HEK293 (cell line): Measurements from ENCODE around the gene TFRC.
"Not testable (repeated sequence)": the region's sequence is repeated elsewhere in the genome, so short reads cannot be mapped to it uniquely, and the experiment has no call there.

Experiments used
- CTCF ChIA-PET: fragments of 350-600 bp; formaldehyde crosslinking; extraction: SDS; loops from one replicate; lab custom pipeline; 2021; ENCODE audit warnings: antibody characterized with exemption; lab: Yijun Ruan, JAX
- POLR2A ChIA-PET: fragments of 300-600 bp; formaldehyde crosslinking; extraction: SDS; loops from one replicate; lab custom pipeline; 2020; ENCODE audit warnings: antibody characterized with exemption, inconsistent platforms; lab: Yijun Ruan, JAX
- H3K27ac ChIP-seq: fragments of 200-500 bp; sonication (Bioruptor generic); 2 replicates; pipeline ENCODE4 v1.5.1; 2014; ENCODE audit warnings: low read depth, low read length, control low read depth, inconsistent platforms; ENCODE audit errors: extremely low read depth
- H3K36me3 ChIP-seq, 2 experiments: fragments of 200-500 bp in 1 of 2; sonication (Bioruptor generic) in 1 of 2; 1 replicate in 1 of 2; 2 replicates in 1 of 2; pipeline ENCODE4 v1.5.1; 2014 to 2017; ENCODE audit warnings: inconsistent platforms in 2 of 2, low read length in 2 of 2; ENCODE audit not compliant: control insufficient read depth in 2 of 2, insufficient read depth in 1 of 2
- H3K4me1 ChIP-seq: fragments of 200-500 bp; sonication (Bioruptor generic); 2 replicates; pipeline ENCODE4 v1.5.1; 2014; ENCODE audit warnings: mild to moderate bottlenecking, low read length, inconsistent platforms; ENCODE audit not compliant: control insufficient read depth, insufficient read depth
- H3K4me3 ChIP-seq: 2 replicates; pipeline ENCODE4 v1.5.1; 2011; ENCODE audit warnings: low read depth, mild to moderate bottlenecking, control low read depth, low read length, moderate library complexity
- H3K9me3 ChIP-seq: fragments of 200-500 bp; sonication (Bioruptor generic); 2 replicates; pipeline ENCODE4 v1.5.1; 2014; ENCODE audit warnings: low read depth, low read length, inconsistent platforms; ENCODE audit not compliant: control insufficient read depth, insufficient read depth
- IKZF3 ChIP-seq: fragments of 450-650 bp; IDR thresholded peaks from 2 replicates; pipeline ENCODE4 v1.5.0; 2018; ENCODE audit warnings: missing biosample characterization, mild to moderate bottlenecking, missing genetic modification characterization, moderate library complexity
- SCRT1 ChIP-seq: fragments of 450-650 bp; formaldehyde crosslinking; IDR thresholded peaks from 2 replicates; pipeline ENCODE4 v1.5.1; 2016; ENCODE audit warnings: missing biosample characterization, missing genetic modification characterization, borderline replicate concordance
- ZIC2 ChIP-seq: fragments of 450-650 bp; formaldehyde crosslinking; IDR thresholded peaks from 2 replicates; pipeline ENCODE4 v1.5.1; 2016; ENCODE audit warnings: missing biosample characterization, missing genetic modification characterization
- ZNF155 ChIP-seq: fragments of 450-650 bp; formaldehyde crosslinking; IDR thresholded peaks from 2 replicates; pipeline ENCODE4 v1.5.1; 2016; ENCODE audit warnings: missing biosample characterization, missing genetic modification characterization
- ZNF214 ChIP-seq: fragments of 450-650 bp; formaldehyde crosslinking; IDR thresholded peaks from 2 replicates; pipeline ENCODE4 v1.5.1; 2017; ENCODE audit warnings: missing biosample characterization, mild to moderate bottlenecking, missing genetic modification characterization, borderline replicate concordance
- ZNF558 ChIP-seq: fragments of 450-650 bp; formaldehyde crosslinking; IDR thresholded peaks from 2 replicates; pipeline ENCODE4 v1.5.1; 2016; ENCODE audit warnings: missing biosample characterization, missing genetic modification characterization
- ZNF571 ChIP-seq: fragments of 450-650 bp; formaldehyde crosslinking; IDR thresholded peaks from 2 replicates; pipeline ENCODE4 v1.5.0; 2017; ENCODE audit warnings: missing biosample characterization, missing genetic modification characterization
- ZNF623 ChIP-seq: fragments of 450-650 bp; formaldehyde crosslinking; IDR thresholded peaks from 2 replicates; pipeline ENCODE4 v1.5.1; 2016; ENCODE audit warnings: missing biosample characterization, missing genetic modification characterization
- ZNF624 ChIP-seq: fragments of 450-650 bp; formaldehyde crosslinking; IDR thresholded peaks from 2 replicates; pipeline ENCODE4 v1.5.1; 2017; ENCODE audit warnings: missing biosample characterization, missing genetic modification characterization
- ZSCAN16 ChIP-seq: fragments of 450-650 bp; formaldehyde crosslinking; IDR thresholded peaks from 2 replicates; pipeline ENCODE4 v1.5.1; 2016; ENCODE audit warnings: missing biosample characterization, missing genetic modification characterization
- TF ChIP-seq, protein P1 (sequence below): fragments of 450-650 bp; formaldehyde crosslinking; IDR thresholded peaks from 2 replicates; pipeline ENCODE4 v1.5.1; 2016; ENCODE audit warnings: missing biosample characterization, missing genetic modification characterization, borderline replicate concordance
- TF ChIP-seq, protein P2 (sequence below): fragments of 450-650 bp; formaldehyde crosslinking; conservative IDR thresholded peaks from 2 replicates; pipeline ENCODE4 v1.5.1; 2016; ENCODE audit warnings: low read depth, missing biosample characterization, missing genetic modification characterization
- TF ChIP-seq, protein P3 (sequence below): fragments of 450-650 bp; formaldehyde crosslinking; IDR thresholded peaks from 2 replicates; pipeline ENCODE4 v1.5.1; 2017; ENCODE audit warnings: missing biosample characterization, missing genetic modification characterization
- TF ChIP-seq, protein P4 (sequence below): fragments of 450-650 bp; formaldehyde crosslinking; IDR thresholded peaks from 2 replicates; pipeline ENCODE4 v1.5.1; 2016; ENCODE audit warnings: missing biosample characterization, missing genetic modification characterization
- TF ChIP-seq, protein P5 (sequence below): fragments of 450-650 bp; IDR thresholded peaks from 2 replicates; pipeline ENCODE4 v1.5.1; 2018; ENCODE audit warnings: missing biosample characterization, mild to moderate bottlenecking, missing genetic modification characterization

Gene TFRC

DNA sequence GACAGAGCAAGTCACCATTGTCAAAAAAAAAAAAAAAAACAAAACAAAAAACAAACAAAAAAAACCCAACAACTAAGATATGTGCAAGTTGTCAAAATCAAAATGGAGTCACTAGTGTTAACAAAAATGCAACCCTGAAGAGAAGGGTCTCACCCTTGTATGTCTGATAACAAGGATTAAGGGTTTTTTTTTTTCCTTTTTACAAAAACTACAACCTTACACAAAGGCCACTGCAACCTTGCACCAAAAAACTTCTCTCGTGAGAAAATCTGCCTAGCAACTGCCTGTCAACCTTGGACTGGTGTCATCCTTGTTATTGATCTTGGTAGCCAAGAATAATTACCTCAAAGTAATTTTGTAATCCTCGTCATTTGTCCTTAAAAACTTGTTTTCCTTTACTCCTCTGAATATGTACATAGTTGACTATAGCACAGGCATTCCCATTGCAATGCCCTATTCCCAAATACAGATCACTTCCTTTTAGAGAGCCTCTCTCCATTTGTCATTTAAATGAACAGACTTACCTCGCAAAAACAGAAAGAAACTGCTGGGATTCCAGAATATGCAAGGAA, 24.0 kb downstream of the TFRC start (continued):
- TF ChIP-seq ZNF623 (tag by site-specific recombination) = no peak

DNA sequence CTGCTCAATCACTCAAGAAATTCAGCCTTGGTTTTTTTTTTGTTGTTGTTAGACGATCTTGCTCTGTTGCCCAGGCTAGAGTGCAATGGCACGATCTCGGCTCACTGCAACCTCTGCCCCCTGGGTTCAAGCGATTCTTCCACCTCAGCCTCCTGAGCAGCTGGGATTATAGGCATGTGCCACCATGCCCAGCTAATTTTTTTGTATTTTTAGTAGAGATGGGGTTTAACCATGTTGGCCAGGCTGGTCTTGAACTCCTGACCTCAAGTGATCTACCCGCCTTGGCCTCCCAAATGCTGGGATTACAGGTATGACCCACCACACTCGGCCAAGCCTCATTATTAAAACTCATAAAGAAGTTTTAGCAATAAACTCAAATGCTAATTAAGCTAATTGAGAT, 25.5 kb downstream of the TFRC start:
- CTCF ChIA-PET = interaction anchor here (0.7 to 3.1 kb wide), 2 partner anchors 16 to 23 kb away, joined by 3 to 16 read pairs; no protein-coding TSS in a partner anchor
- POLR2A ChIA-PET, H3K27ac ChIP-seq, H3K9me3 ChIP-seq, H3K4me3 ChIP-seq, H3K4me1 ChIP-seq: not testable (repeated sequence)
- peaks cover 31 to 96% of the 10 kb centered on the region in 2 experiments for H3K36me3 ChIP-seq

DNA sequence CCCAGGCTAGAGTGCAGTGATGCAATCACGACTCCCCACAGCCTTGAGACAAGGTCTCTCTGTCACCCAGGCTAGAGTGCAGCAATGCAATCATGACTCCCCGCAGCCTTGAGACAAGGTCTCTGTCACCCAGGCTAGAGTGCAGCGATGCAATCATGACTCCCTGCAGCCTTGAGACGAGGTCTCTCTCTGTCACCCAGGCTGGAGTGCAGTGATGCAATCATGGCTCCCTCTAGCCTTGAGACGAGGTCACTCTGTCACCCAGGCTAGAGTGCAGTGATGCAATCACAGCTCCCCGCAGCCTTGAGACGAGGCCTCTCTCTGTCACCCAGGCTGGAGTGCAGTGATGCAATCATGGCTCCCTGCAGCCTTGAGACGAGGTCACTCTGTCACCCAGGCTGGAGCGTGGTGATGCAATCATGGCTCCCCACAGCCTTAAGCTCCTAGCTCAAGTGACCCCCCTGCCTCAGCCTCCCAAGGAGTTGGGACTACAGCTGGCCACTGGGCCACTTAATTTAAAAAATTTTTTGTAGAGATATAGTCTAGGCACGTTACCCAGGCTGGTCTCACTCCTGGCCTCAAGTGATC, 26.1 kb downstream of the TFRC start:
- peaks cover 29 to 96% of the 10 kb centered on the region in 2 experiments for H3K36me3 ChIP-seq
- CTCF ChIA-PET = interaction anchor here (3.1 kb wide), 1 partner anchor 17 kb away, joined by 16 read pairs; no protein-coding TSS in a partner anchor
- H3K4me1 ChIP-seq = no peaks in the 10 kb centered on the region
- POLR2A ChIA-PET = no interaction called here
- H3K4me3 ChIP-seq = no peak overlapping the region
- H3K9me3 ChIP-seq = no peaks in the 10 kb centered on the region
- no peak overlapping the region for H3K27ac ChIP-seq
- TF ChIP-seq SCRT1 (tag by site-specific recombination) = no peak
- peak; percentile 95 for TF ChIP-seq ZIC2 (tag by site-specific recombination)
- TF ChIP-seq ZNF558 (tag by site-specific recombination) = peak; percentile 62; the same call in 1 of the 2 replicates
- no peak for TF ChIP-seq ZNF155
- TF ChIP-seq, protein P1, sequence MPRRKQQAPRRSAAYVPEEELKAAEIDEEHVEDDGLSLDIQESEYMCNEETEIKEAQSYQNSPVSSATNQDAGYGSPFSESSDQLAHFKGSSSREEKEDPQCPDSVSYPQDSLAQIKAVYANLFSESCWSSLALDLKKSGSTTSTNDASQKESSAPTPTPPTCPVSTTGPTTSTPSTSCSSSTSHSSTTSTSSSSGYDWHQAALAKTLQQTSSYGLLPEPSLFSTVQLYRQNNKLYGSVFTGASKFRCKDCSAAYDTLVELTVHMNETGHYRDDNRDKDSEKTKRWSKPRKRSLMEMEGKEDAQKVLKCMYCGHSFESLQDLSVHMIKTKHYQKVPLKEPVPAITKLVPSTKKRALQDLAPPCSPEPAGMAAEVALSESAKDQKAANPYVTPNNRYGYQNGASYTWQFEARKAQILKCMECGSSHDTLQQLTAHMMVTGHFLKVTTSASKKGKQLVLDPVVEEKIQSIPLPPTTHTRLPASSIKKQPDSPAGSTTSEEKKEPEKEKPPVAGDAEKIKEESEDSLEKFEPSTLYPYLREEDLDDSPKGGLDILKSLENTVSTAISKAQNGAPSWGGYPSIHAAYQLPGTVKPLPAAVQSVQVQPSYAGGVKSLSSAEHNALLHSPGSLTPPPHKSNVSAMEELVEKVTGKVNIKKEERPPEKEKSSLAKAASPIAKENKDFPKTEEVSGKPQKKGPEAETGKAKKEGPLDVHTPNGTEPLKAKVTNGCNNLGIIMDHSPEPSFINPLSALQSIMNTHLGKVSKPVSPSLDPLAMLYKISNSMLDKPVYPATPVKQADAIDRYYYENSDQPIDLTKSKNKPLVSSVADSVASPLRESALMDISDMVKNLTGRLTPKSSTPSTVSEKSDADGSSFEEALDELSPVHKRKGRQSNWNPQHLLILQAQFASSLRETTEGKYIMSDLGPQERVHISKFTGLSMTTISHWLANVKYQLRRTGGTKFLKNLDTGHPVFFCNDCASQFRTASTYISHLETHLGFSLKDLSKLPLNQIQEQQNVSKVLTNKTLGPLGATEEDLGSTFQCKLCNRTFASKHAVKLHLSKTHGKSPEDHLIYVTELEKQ (tag by site-specific recombination) = no peak
- TF ChIP-seq, protein P2, sequence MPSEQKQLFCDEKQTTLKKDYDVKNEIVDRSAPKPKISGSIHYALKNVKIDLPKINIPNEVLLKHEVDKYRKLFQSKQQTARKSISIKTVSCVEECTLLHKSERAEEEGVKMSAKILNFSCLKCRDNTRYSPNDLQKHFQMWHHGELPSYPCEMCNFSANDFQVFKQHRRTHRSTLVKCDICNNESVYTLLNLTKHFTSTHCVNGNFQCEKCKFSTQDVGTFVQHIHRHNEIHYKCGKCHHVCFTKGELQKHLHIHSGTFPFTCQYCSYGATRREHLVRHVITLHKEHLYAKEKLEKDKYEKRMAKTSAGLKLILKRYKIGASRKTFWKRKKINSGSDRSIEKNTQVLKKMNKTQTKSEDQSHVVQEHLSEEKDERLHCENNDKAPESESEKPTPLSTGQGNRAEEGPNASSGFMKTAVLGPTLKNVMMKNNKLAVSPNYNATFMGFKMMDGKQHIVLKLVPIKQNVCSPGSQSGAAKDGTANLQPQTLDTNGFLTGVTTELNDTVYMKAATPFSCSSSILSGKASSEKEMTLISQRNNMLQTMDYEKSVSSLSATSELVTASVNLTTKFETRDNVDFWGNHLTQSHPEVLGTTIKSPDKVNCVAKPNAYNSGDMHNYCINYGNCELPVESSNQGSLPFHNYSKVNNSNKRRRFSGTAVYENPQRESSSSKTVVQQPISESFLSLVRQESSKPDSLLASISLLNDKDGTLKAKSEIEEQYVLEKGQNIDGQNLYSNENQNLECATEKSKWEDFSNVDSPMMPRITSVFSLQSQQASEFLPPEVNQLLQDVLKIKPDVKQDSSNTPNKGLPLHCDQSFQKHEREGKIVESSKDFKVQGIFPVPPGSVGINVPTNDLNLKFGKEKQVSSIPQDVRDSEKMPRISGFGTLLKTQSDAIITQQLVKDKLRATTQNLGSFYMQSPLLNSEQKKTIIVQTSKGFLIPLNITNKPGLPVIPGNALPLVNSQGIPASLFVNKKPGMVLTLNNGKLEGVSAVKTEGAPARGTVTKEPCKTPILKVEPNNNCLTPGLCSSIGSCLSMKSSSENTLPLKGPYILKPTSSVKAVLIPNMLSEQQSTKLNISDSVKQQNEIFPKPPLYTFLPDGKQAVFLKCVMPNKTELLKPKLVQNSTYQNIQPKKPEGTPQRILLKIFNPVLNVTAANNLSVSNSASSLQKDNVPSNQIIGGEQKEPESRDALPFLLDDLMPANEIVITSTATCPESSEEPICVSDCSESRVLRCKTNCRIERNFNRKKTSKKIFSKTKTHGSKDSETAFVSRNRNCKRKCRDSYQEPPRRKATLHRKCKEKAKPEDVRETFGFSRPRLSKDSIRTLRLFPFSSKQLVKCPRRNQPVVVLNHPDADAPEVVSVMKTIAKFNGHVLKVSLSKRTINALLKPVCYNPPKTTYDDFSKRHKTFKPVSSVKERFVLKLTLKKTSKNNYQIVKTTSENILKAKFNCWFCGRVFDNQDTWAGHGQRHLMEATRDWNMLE (tag by site-specific recombination) = 0 out of 2 replicates have a peak, but pooled peaks have one; percentile 18
- TF ChIP-seq ZSCAN16 (tag by site-specific recombination) = no peak
- TF ChIP-seq ZNF214 (tag by site-specific recombination) = no peak
- TF ChIP-seq IKZF3 (tag by site-specific recombination) = peak; percentile 42; the same call in 1 of the 2 replicates
- TF ChIP-seq ZNF624 = no peak
- TF ChIP-seq, protein P3, sequence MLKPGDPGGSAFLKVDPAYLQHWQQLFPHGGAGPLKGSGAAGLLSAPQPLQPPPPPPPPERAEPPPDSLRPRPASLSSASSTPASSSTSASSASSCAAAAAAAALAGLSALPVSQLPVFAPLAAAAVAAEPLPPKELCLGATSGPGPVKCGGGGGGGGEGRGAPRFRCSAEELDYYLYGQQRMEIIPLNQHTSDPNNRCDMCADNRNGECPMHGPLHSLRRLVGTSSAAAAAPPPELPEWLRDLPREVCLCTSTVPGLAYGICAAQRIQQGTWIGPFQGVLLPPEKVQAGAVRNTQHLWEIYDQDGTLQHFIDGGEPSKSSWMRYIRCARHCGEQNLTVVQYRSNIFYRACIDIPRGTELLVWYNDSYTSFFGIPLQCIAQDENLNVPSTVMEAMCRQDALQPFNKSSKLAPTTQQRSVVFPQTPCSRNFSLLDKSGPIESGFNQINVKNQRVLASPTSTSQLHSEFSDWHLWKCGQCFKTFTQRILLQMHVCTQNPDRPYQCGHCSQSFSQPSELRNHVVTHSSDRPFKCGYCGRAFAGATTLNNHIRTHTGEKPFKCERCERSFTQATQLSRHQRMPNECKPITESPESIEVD (tag by site-specific recombination) = no peak
- TF ChIP-seq, protein P4, sequence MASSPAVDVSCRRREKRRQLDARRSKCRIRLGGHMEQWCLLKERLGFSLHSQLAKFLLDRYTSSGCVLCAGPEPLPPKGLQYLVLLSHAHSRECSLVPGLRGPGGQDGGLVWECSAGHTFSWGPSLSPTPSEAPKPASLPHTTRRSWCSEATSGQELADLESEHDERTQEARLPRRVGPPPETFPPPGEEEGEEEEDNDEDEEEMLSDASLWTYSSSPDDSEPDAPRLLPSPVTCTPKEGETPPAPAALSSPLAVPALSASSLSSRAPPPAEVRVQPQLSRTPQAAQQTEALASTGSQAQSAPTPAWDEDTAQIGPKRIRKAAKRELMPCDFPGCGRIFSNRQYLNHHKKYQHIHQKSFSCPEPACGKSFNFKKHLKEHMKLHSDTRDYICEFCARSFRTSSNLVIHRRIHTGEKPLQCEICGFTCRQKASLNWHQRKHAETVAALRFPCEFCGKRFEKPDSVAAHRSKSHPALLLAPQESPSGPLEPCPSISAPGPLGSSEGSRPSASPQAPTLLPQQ (tag by site-specific recombination) = peak; percentile 75
- TF ChIP-seq ZNF571 (tag by site-specific recombination) = no peak
- TF ChIP-seq, protein P5, sequence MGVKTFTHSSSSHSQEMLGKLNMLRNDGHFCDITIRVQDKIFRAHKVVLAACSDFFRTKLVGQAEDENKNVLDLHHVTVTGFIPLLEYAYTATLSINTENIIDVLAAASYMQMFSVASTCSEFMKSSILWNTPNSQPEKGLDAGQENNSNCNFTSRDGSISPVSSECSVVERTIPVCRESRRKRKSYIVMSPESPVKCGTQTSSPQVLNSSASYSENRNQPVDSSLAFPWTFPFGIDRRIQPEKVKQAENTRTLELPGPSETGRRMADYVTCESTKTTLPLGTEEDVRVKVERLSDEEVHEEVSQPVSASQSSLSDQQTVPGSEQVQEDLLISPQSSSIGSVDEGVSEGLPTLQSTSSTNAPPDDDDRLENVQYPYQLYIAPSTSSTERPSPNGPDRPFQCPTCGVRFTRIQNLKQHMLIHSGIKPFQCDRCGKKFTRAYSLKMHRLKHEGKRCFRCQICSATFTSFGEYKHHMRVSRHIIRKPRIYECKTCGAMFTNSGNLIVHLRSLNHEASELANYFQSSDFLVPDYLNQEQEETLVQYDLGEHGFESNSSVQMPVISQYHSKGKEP (tag by site-specific recombination) = no peak
